NCI-H226 (cell line): ENCODE data around the gene TYRP1.
"Not testable (repeated sequence)": the region's sequence is repeated elsewhere in the genome, so short reads cannot be mapped to it uniquely, and the experiment has no call there.

ENCODE experiments used
- DNase-seq: peaks from one replicate; pipeline ENCODE4 v3.0.0-alpha.2; 2015

TYRP1 gene, protein sequence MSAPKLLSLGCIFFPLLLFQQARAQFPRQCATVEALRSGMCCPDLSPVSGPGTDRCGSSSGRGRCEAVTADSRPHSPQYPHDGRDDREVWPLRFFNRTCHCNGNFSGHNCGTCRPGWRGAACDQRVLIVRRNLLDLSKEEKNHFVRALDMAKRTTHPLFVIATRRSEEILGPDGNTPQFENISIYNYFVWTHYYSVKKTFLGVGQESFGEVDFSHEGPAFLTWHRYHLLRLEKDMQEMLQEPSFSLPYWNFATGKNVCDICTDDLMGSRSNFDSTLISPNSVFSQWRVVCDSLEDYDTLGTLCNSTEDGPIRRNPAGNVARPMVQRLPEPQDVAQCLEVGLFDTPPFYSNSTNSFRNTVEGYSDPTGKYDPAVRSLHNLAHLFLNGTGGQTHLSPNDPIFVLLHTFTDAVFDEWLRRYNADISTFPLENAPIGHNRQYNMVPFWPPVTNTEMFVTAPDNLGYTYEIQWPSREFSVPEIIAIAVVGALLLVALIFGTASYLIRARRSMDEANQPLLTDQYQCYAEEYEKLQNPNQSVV

DNA sequence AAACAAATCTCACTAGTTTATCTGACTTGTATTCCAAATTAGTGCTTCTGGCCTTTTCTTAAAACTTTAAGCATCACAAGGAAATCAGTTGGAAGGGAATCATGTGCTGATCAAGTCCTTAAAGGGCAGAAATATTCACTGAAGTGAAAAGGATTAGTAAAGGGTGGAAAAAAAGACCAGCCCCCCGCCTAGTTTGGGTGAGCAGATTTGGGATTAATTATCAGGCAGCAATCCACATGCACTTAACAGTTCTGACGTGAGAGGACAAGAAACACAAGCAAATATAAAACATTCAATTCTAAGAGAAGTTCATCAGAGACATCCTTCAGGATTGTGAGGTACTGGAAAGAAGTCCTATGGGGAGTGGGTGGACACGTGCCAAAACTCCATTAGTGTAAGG is at the start of gene TYRP1:
Gene TYRP1, plus strand, starts transcription at position 245 of the 400 bp plus-strand sequence. CDS start 612 bp downstream, outside the sequence.
- no peak for DNase-seq

- DNase-seq, result no peak
Observed at GRCh38 chr9:12643686-12644085, 49.5 kb upstream of the TYRP1 start.

DNA sequence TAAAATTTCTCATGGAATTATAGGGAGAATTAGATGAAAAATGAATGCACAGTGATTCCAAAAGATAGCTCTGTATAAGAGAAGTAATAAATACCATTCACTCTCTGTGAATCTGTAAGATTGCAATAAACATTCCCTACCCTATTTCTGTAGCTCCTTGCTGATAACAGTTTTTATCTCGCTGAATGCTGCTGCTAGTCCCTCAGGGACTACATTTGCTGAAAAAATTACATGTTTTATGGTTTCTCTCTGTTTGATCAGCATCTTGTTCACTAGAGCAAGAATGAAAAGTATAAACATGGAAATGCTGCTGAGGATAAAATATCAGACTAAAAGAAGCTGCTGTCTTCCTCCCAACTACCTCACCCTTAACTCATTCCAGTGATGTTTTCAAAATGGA is 44.3 kb upstream of the TYRP1 start:
- no peak for DNase-seq

- no peak for DNase-seq
Observed at GRCh38 chr9:12651125-12651524, 42.1 kb upstream of the TYRP1 start.

DNA sequence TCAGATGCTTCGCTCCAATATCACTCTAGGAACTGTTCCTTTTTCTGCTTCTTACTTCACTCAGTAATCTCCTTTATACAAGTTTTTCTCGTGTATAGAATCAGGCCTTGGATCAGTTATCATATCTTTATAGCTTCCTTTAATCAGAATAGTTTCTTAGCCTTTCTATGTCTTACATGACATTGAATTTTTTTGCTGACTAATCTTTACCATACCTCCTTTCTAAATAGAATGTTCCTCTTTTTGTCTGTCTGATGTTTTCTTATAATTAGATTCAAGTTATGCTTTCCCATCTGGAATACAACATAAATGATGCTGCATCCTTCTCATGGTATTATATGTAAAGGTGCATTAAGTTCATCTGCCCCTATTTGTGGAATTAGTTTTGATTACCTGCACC is 40.2 kb upstream of the TYRP1 start:
- DNase-seq, result no peak

DNA sequence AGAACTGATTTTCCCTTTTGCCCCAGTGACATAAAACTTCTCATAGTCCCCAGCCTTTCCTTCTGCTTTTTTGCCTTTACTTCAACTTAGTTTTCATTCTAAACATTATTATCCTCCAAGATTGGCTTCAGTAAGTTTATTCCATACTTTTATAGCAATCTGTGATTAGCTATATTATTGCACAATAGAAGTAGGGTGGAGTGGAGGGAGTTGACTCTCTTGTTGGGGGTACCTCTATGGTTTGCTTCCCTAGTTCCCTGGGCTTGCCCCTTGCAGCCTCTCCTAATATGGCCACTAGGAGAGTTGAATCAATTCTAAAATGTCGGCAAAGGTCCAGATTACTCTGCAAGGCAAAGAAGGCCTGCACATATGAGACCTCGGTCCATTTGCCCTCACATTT is 36.4 kb upstream of the TYRP1 start:
- DNase-seq, result no peak

- DNase-seq, result no peak
Observed at GRCh38 chr9:12657233-12657632, 36.0 kb upstream of the TYRP1 start.

DNA sequence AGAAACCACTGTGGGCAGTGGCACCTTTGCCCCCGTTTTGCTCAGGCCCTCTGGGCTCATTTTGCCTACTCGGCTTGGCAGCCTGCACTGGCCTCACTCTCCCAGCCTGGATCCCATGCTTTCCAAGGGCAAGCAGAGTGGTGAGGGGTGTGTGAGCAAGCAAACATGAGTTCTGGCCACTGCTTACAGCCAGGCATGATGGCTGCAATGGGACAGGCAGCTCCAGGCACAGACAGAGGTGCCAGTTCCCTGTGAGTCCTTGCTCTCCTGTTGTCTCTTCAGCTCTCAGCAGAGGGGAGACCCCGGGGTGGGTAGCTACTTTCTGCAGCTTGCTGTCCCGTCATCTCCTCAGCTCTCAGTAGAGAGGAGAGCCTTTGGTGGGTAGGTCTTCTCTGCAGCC is 35.2 kb upstream of the TYRP1 start:
- DNase-seq, result no peak

GRCh38 chr9:12658531-12659209 is 34.5 kb upstream of the TYRP1 start:
- DNase-seq, result no peak

GRCh38 chr9:12659220-12659619 is 34.0 kb upstream of the TYRP1 start:
- DNase-seq, result no peak

GRCh38 chr9:12666813-12667212 is 26.4 kb upstream of the TYRP1 start:
- DNase-seq, result no peak

DNA sequence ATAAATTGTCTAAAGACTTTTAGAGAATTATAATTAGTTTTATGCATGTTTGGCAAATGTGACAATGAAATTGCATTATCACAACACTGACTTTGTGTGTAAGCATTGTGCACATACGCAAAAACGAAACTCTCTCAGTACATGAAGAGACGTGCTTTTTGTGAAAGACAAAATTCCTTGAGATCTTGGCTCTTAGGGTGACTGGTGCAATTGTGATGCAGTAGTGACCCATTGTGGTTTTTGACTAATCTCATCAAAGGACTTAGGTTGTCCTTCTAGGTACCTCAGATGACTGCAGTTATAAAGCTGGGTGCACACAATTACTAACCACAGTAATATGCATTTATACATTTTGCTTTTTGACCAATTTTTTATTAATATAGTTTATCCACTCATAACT is 25.3 kb upstream of the TYRP1 start:
- no peak for DNase-seq

- no peak for DNase-seq
Observed at GRCh38 chr9:12670006-12670405, 23.2 kb upstream of the TYRP1 start.

- DNase-seq, result no peak
Observed at GRCh38 chr9:12674961-12675360, 18.2 kb upstream of the TYRP1 start.

DNA sequence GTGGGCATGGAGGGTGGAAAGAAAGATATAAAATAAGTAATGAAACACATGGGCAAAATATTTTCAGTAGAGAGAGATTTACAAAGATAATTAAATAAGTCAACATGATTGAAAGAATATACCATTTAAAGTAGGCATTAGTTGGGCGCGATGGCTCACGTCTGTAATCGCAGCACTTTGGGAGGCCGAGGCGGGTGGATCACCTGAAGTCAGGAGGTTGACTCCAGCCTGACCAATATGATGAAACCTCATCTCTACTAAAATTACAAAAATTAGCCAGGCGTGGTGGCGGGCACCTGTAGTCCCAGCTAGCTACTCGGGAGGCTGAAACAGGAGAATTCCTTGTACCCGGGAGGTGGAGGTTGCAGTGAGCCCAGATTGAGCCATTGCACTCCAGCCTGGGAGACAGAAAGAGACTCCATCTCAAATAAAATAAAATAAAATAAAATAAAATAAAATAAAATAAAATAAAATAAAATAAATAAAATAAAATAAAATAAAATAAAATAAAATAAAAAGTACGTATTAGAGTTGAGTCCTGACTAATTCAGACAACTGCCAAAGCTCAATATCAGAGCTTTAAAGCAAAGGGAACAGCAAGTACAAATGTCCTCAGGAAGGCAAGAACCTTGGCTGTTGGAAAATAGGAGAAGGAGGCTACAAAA is 15.6 kb upstream of the TYRP1 start:
- DNase-seq, result not testable (repeated sequence)

DNA sequence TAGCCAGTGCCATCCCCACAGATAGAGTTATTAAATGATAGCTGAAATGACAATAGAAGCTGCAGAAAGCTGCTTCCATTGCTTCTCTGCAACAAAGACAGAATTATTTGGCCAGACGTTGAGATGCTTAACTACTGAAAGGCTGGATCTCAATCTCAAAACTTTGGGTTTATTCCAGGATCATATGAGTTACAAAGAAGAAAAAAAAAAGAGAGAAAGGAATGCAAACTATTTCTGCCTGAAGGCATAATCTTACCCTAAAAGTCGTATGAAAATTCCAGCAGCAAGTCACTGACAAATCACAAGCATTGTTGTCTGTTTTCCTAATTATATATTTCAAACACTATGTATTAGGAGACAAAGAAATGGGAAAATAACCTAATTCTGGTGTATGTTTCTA is 12.8 kb upstream of the TYRP1 start:
- peak; percentile 74 for DNase-seq

DNA sequence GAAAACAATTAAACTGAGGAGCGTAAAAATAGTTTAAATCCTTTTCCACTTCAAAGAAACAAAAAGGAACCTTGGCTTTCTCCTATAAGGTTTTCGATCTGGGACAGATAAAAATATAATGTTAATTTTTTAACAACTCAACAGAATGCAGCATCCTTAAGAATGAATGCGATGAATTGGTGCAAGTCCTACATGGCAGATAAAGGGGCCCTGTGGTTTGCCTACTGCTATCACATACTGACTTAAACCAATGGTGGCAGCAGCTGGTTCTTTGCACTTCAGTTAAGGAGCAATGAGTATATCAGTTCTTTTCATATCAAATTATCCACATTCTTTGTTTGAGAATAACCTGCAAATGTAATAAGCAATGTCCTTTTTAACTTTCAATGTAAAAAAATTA is 12.4 kb upstream of the TYRP1 start:
- DNase-seq, result no peak

- peak; percentile 53 for DNase-seq
Observed at GRCh38 chr9:12681620-12682019, 11.6 kb upstream of the TYRP1 start.

GRCh38 chr9:12684974-12685373 is 8.2 kb upstream of the TYRP1 start:
- DNase-seq, result peak; percentile 90

- no peak for DNase-seq
Observed at GRCh38 chr9:12689233-12689632, 4.0 kb upstream of the TYRP1 start.

DNA sequence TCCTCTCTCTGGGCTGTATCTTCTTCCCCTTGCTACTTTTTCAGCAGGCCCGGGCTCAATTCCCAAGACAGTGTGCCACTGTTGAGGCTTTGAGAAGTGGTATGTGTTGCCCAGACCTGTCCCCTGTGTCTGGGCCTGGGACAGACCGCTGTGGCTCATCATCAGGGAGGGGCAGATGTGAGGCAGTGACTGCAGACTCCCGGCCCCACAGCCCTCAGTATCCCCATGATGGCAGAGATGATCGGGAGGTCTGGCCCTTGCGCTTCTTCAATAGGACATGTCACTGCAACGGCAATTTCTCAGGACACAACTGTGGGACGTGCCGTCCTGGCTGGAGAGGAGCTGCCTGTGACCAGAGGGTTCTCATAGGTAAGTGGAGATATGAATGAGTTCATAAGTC is 828 bp downstream of the TYRP1 start:
- no peak for DNase-seq

DNA sequence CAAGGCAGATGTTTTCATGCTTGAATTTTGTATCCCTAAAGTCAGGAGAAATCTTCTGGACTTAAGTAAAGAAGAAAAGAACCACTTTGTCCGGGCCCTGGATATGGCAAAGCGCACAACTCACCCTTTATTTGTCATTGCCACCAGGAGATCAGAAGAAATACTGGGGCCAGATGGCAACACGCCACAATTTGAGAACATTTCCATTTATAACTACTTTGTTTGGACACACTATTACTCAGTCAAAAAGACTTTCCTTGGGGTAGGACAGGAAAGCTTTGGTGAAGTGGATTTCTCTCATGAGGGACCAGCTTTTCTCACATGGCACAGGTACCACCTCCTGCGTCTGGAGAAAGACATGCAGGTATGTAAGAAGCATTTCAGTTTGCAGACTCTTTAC is 2.3 kb downstream of the TYRP1 start:
- DNase-seq, result no peak

DNA sequence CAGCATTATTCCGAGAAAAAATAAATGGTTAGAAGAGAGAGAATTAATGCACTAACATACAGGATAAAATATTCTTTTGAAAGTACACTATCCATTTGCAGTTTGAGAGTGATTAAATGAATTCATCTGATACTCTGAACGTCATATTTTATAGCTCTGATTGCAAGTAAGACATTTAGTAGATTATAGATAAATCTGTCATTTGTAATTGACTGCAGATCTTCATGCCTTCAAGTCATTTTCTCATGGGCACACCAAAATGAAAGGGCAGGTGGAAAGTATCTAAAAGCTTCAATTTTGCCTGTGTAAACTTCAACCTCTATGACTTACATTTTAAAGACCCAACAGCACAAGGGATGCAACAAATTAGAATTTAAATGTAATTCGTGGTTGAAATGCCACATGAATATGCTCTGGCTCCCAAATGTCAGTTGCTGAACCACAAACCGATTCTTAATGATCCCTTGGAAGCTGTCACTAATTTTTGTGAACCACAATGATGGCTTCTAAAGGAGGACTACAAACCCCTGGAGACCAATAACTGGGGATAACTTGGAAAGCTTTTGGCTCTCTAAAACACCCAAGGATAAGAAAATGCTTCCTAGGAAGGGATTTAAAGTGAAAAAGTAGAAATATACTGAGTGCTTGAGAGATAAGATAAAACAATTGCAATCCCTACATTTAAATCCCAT is 3.9 kb downstream of the TYRP1 start:
- no peak for DNase-seq
